H9 (cell line): Measurements from ENCODE around the gene PTOV1. TPM values are rescaled to one million over a fixed set of nuclear protein-coding genes. Genes with fewer than 3 reads are reported as not detected.

Experiments
- DNase-seq: peaks from one replicate; pipeline ENCODE4 v3.0.0-alpha.2; 2017
- H2AFZ ChIP-seq: one replicate; pipeline ENCODE4 v1.6.1; 2013; ENCODE audit warnings: mild to moderate bottlenecking, low read length, control low read depth, moderate library complexity
- H2AK5ac ChIP-seq: 2 replicates; pipeline ENCODE4 v1.6.1; 2013; ENCODE audit warnings: low read length, control low read depth, mixed read lengths; ENCODE audit not compliant: insufficient read length
- H2BK120ac ChIP-seq: one replicate; pipeline ENCODE4 v1.6.1; 2013; ENCODE audit warnings: low read depth, mild to moderate bottlenecking, low read length, control low read depth, inconsistent platforms; ENCODE audit not compliant: poor library complexity, severe bottlenecking
- H2BK12ac ChIP-seq: 2 replicates; pipeline ENCODE4 v1.6.1; 2013; ENCODE audit warnings: low read length, control low read depth, mixed read lengths, low read depth; ENCODE audit not compliant: insufficient read length
- H2BK15ac ChIP-seq: 2 replicates; pipeline ENCODE4 v1.6.1; 2013; ENCODE audit warnings: low read depth, low read length, control low read depth
- H2BK20ac ChIP-seq: one replicate; pipeline ENCODE4 v1.6.1; 2013; ENCODE audit warnings: low read depth, mild to moderate bottlenecking, low read length, control low read depth, inconsistent platforms; ENCODE audit not compliant: poor library complexity, severe bottlenecking
- H2BK5ac ChIP-seq: 2 replicates; pipeline ENCODE4 v1.6.1; 2013; ENCODE audit warnings: low read length, control low read depth, mixed read lengths; ENCODE audit not compliant: insufficient read length
- H3K14ac ChIP-seq: 2 replicates; pipeline ENCODE4 v1.6.1; 2013; ENCODE audit warnings: low read length, control low read depth; ENCODE audit not compliant: insufficient read depth
- H3K18ac ChIP-seq: 2 replicates; pipeline ENCODE4 v1.6.1; 2013; ENCODE audit warnings: low read depth, mild to moderate bottlenecking, mixed read lengths, low read length, control low read depth; ENCODE audit not compliant: insufficient read length
- H3K23ac ChIP-seq: 2 replicates; pipeline ENCODE4 v1.6.1; 2013; ENCODE audit warnings: low read length, control low read depth, mixed read lengths, low read depth; ENCODE audit not compliant: insufficient read length
- H3K23me2 ChIP-seq: 2 replicates; pipeline ENCODE4 v1.6.1; 2013; ENCODE audit warnings: low read depth, mild to moderate bottlenecking, mixed read lengths, low read length, control low read depth; ENCODE audit not compliant: insufficient read length, poor library complexity, severe bottlenecking
- H3K27ac ChIP-seq: 2 replicates; pipeline ENCODE4 v1.5.1; 2013; ENCODE audit warnings: low read length, control low read depth, mixed read lengths, low read depth; ENCODE audit not compliant: insufficient read length
- H3K27me3 ChIP-seq: 2 replicates; pipeline ENCODE4 v1.6.1; 2013; ENCODE audit warnings: low read length, control low read depth, inconsistent platforms; ENCODE audit not compliant: insufficient read depth
- H3K4ac ChIP-seq: 2 replicates; pipeline ENCODE4 v1.6.1; 2013; ENCODE audit warnings: low read depth, mild to moderate bottlenecking, control low read depth, inconsistent platforms, low read length, moderate library complexity
- H3K4me1 ChIP-seq: 2 replicates; pipeline ENCODE4 v1.6.1; 2013; ENCODE audit warnings: low read length, control low read depth, inconsistent platforms; ENCODE audit not compliant: insufficient read depth
- H3K4me2 ChIP-seq: 2 replicates; pipeline ENCODE4 v1.6.1; 2013; ENCODE audit warnings: low read length, control low read depth, mixed read lengths; ENCODE audit not compliant: insufficient read length, insufficient read depth
- H3K56ac ChIP-seq: 2 replicates; pipeline ENCODE4 v1.6.1; 2013; ENCODE audit warnings: low read depth, mild to moderate bottlenecking, mixed read lengths, low read length, control low read depth; ENCODE audit not compliant: insufficient read length
- H3K79me1 ChIP-seq: 2 replicates; pipeline ENCODE4 v1.6.1; 2013; ENCODE audit warnings: low read depth, mild to moderate bottlenecking, moderate library complexity, low read length, control low read depth, inconsistent platforms; ENCODE audit not compliant: insufficient read depth, poor library complexity, severe bottlenecking
- H3K79me2 ChIP-seq: 2 replicates; pipeline ENCODE4 v1.6.1; 2013; ENCODE audit warnings: low read length, control low read depth, inconsistent platforms; ENCODE audit not compliant: insufficient read depth
- H3K9ac ChIP-seq: 2 replicates; pipeline ENCODE4 v1.6.1; 2013; ENCODE audit warnings: low read length, control low read depth, mixed read lengths; ENCODE audit not compliant: insufficient read length; ENCODE audit errors: extremely low read depth
- H3K9me3 ChIP-seq: one replicate; pipeline ENCODE4 v1.6.1; 2013; ENCODE audit warnings: low read depth, low read length, inconsistent platforms; ENCODE audit not compliant: control insufficient read depth
- H3T11ph ChIP-seq: one replicate; pipeline ENCODE4 v1.6.1; 2013; ENCODE audit warnings: mild to moderate bottlenecking, low read length, control low read depth, inconsistent platforms
- H4K20me1 ChIP-seq: one replicate; pipeline ENCODE4 v1.6.1; 2013; ENCODE audit not compliant: control insufficient read depth, insufficient read length, insufficient read depth
- H4K5ac ChIP-seq: 2 replicates; pipeline ENCODE4 v1.6.1; 2013; ENCODE audit warnings: low read depth, mild to moderate bottlenecking, mixed read lengths, low read length, control low read depth; ENCODE audit not compliant: insufficient read length
- H4K8ac ChIP-seq: replicated peaks from 2 replicates; pipeline ENCODE4 v1.6.1; 2013; ENCODE audit warnings: low read length, control low read depth, mixed read lengths, low read depth; ENCODE audit not compliant: insufficient read length
- H4K91ac ChIP-seq: 2 replicates; pipeline ENCODE4 v1.6.1; 2013; ENCODE audit warnings: low read depth, mild to moderate bottlenecking, moderate library complexity, mixed read lengths, low read length, control low read depth; ENCODE audit not compliant: insufficient read length
- H3K27ac Mint-ChIP-seq, 3 experiments: 2 replicates in 2 of 3; 3 replicates in 1 of 3; pipeline ENCODE4 v1.8.0; 2020 to 2021; ENCODE audit warnings: mixed read lengths in 3 of 3, mild to moderate bottlenecking in 1 of 3, moderate library complexity in 1 of 3
- H3K27me3 Mint-ChIP-seq: 2 replicates; pipeline ENCODE4 v1.8.0; 2021; ENCODE audit warnings: low read depth, mild to moderate bottlenecking, moderate library complexity, mixed read lengths
- H3K36me3 Mint-ChIP-seq, 3 experiments: 2 replicates in 2 of 3; 3 replicates in 1 of 3; pipeline ENCODE4 v1.8.0; 2020 to 2021; ENCODE audit warnings: low read depth in 3 of 3, mixed read lengths in 3 of 3; ENCODE audit not compliant: insufficient read depth in 1 of 3
- H3K4me1 Mint-ChIP-seq, 2 experiments: 2 replicates each; pipeline ENCODE4 v1.8.0; 2020; ENCODE audit warnings: mixed read lengths in 2 of 2
- H3K4me3 Mint-ChIP-seq, 2 experiments: 2 replicates in 1 of 2; 3 replicates in 1 of 2; pipeline ENCODE4 v1.8.0; 2020 to 2021; ENCODE audit warnings: mild to moderate bottlenecking in 2 of 2, mixed read lengths in 2 of 2, moderate library complexity in 1 of 2
- H3K9me3 Mint-ChIP-seq, 2 experiments: 2 replicates in 1 of 2; 3 replicates in 1 of 2; pipeline ENCODE4 v1.8.0; 2020; ENCODE audit warnings: mild to moderate bottlenecking in 2 of 2, mixed read lengths in 2 of 2, moderate library complexity in 1 of 2
- CTCF ChIP-seq: fragments of 200-600 bp; sonication (generic); conservative IDR thresholded peaks from 3 replicates; pipeline ENCODE4 v1.8.0; 2021; ENCODE audit warnings: antibody characterized with exemption, mild to moderate bottlenecking
- WGBS: extraction: QIAGEN DNeasy Blood & Tissue Kit; methylation state at CpG from one replicate; pipeline ENCODE4 v1.1.7; 2013; ENCODE audit warnings: missing lambda C conversion rate, low lambda C conversion rate, mixed read lengths; ENCODE audit not compliant: insufficient read length; ENCODE audit errors: extremely low coverage; 5-methylcytosine and 5-hydroxymethylcytosine counted together
- total RNA-seq: library from RNA; stranded (reverse); gene quantifications from 2 replicates; pipeline ENCODE4 v1.2.1, GENCODE V29; 2021

Gene PTOV1
- total RNA-seq, 1 experiment from 2014 or later: 309 TPM

- no peak overlapping the region for H2BK20ac ChIP-seq
- H2AFZ ChIP-seq: no peak overlapping the region
- H3K18ac ChIP-seq: no peak overlapping the region
- H3K9ac ChIP-seq: no peak overlapping the region
- TF ChIP-seq CTCF: no peak
- Mint-ChIP-seq H3K36me3 (peaks cover 0 to 10% (median 4%) of the 10 kb centered on the region in 3 experiments; a peak in 3 of 7 replicates), H3K27ac (peak overlapping the region in 2 of 3 experiments; percentile 5 to 86; a peak in 2 of 7 replicates), H3K4me1 (peaks cover 12 to 18% of the 10 kb centered on the region in 2 experiments), H3K27me3 (no peaks in the 10 kb centered on the region), H3K9me3 (no peaks in the 10 kb centered on the region), H3K4me3 (peak overlapping the region in 1 of 2 experiments; percentile 32; a peak in 1 of 5 replicates)
- H3K23me2 ChIP-seq: peaks cover 14% of the 10 kb centered on the region
- WGBS: no CpG with 5 or more reads among the region's 27 CpGs
- no peak overlapping the region for H3T11ph ChIP-seq
- DNase-seq: no peak
- H3K4me2 ChIP-seq: no peak overlapping the region
- no peak overlapping the region for H3K4ac ChIP-seq
- no peak overlapping the region for H4K91ac ChIP-seq
- no peaks in the 10 kb centered on the region for H4K20me1 ChIP-seq
- H3K23ac ChIP-seq: no peak overlapping the region
- H2BK12ac ChIP-seq: no peak overlapping the region
- H3K27me3 ChIP-seq: no peaks in the 10 kb centered on the region
- H4K5ac ChIP-seq: no peak overlapping the region
- peaks cover 2% of the 10 kb centered on the region; the same call in 1 of the 2 replicates for H3K4me1 ChIP-seq
- no peak overlapping the region for H2BK15ac ChIP-seq
- no peaks in the 10 kb centered on the region; the same call in 1 of the 2 replicates for H3K79me2 ChIP-seq
- no peak overlapping the region for H2BK120ac ChIP-seq
- H2BK5ac ChIP-seq: no peak overlapping the region
- H3K27ac ChIP-seq: no peak overlapping the region
- no peak overlapping the region for H4K8ac ChIP-seq
- no peaks in the 10 kb centered on the region for H3K9me3 ChIP-seq
- no peak overlapping the region for H3K14ac ChIP-seq
- H3K56ac ChIP-seq: no peak overlapping the region
- no peak overlapping the region for H2AK5ac ChIP-seq
- H3K79me1 ChIP-seq: no peaks in the 10 kb centered on the region
Observed at GRCh38 chr19:49872245-49873128, 21.5 kb downstream of the PTOV1 start.
